Measurements from ENCODE around the gene NUP62.

NUP62 gene

DNA sequence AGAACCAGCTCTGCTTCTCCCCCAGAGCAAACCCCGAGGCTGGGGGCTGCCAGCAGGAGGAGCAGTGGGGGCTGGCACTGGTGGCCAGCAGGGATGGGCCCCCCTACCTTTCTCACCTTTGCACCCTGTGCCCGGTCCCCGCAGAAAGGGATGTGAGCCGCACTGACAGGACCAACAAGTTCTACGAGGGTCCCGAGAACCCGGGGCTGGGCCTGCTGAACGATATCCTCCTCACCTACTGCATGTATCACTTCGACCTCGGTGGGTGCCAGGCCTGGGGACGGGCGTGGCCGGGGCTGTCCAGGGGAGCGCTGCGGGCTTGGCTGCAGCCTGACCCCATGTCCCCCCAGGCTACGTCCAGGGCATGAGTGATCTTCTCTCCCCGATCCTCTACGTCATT is 45.2 kb downstream of the NUP62 start:
- TF ChIP-seq, protein P1, sequence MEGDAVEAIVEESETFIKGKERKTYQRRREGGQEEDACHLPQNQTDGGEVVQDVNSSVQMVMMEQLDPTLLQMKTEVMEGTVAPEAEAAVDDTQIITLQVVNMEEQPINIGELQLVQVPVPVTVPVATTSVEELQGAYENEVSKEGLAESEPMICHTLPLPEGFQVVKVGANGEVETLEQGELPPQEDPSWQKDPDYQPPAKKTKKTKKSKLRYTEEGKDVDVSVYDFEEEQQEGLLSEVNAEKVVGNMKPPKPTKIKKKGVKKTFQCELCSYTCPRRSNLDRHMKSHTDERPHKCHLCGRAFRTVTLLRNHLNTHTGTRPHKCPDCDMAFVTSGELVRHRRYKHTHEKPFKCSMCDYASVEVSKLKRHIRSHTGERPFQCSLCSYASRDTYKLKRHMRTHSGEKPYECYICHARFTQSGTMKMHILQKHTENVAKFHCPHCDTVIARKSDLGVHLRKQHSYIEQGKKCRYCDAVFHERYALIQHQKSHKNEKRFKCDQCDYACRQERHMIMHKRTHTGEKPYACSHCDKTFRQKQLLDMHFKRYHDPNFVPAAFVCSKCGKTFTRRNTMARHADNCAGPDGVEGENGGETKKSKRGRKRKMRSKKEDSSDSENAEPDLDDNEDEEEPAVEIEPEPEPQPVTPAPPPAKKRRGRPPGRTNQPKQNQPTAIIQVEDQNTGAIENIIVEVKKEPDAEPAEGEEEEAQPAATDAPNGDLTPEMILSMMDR (IDR thresholded peaks at IDR 0.05; ENCODE audit: insufficient read depth, low read length, poor library complexity, severe bottlenecking), result no peak
- no peak for DNase-seq (ENCODE audit: extremely low read depth, insufficient read length)
- no peak overlapping the region for H3K4me3 ChIP-seq (replicated peaks; ENCODE audit: low read depth, low read length)
- H3K27me3 ChIP-seq (replicated peaks; ENCODE audit: control insufficient read depth, insufficient read depth, low read length), result no peaks in the 10 kb centered on the region
- peaks cover 38% of the 10 kb centered on the region for H3K36me3 ChIP-seq (ENCODE audit: control insufficient read depth, insufficient read depth, low read length)

GRCh38 chr19:49883094-49883493 is 46.2 kb downstream of the NUP62 start:
- peaks cover 37% of the 10 kb centered on the region for H3K36me3 ChIP-seq (ENCODE audit: control insufficient read depth, insufficient read depth, low read length)
- no peaks in the 10 kb centered on the region for H3K27me3 ChIP-seq (replicated peaks; ENCODE audit: control insufficient read depth, insufficient read depth, low read length)
- no peak for DNase-seq (ENCODE audit: extremely low read depth, insufficient read length)
- H3K4me3 ChIP-seq (replicated peaks; ENCODE audit: low read depth, low read length), result no peak overlapping the region
- TF ChIP-seq, protein P1 (IDR thresholded peaks at IDR 0.05; ENCODE audit: insufficient read depth, low read length, poor library complexity, severe bottlenecking), result no peak

- DNase-seq (ENCODE audit: extremely low read depth, insufficient read length), result no peak
- H3K36me3 ChIP-seq (ENCODE audit: control insufficient read depth, insufficient read depth, low read length), result peaks cover 37% of the 10 kb centered on the region
- TF ChIP-seq, protein P1 (IDR thresholded peaks at IDR 0.05; ENCODE audit: insufficient read depth, low read length, poor library complexity, severe bottlenecking), result no peak
- H3K4me3 ChIP-seq (replicated peaks; ENCODE audit: low read depth, low read length), result no peak overlapping the region
- no peaks in the 10 kb centered on the region for H3K27me3 ChIP-seq (replicated peaks; ENCODE audit: control insufficient read depth, insufficient read depth, low read length)
These were observed 46.7 kb downstream of the NUP62 start for GRCh38 chr19:49882643-49883042.

- no peak for DNase-seq (ENCODE audit: extremely low read depth, insufficient read length)
- H3K27me3 ChIP-seq (replicated peaks; ENCODE audit: control insufficient read depth, insufficient read depth, low read length), result no peaks in the 10 kb centered on the region
- TF ChIP-seq, protein P1 (IDR thresholded peaks at IDR 0.05; ENCODE audit: insufficient read depth, low read length, poor library complexity, severe bottlenecking), result no peak
- no peak overlapping the region for H3K4me3 ChIP-seq (replicated peaks; ENCODE audit: low read depth, low read length)
- H3K36me3 ChIP-seq (ENCODE audit: control insufficient read depth, insufficient read depth, low read length), result peaks cover 37% of the 10 kb centered on the region
These were observed 47.5 kb downstream of the NUP62 start for GRCh38 chr19:49881672-49882394.

- Histone ChIP-seq H3K27me3 (replicated peaks; ENCODE audit: control insufficient read depth, insufficient read depth, low read length) (no peaks in the 10 kb centered on the region), H3K36me3 (ENCODE audit: control insufficient read depth, insufficient read depth, low read length) (peaks cover 37% of the 10 kb centered on the region), H3K4me3 (replicated peaks; ENCODE audit: low read depth, low read length) (no peak overlapping the region)
- DNase-seq (ENCODE audit: extremely low read depth, insufficient read length), result no peak
- TF ChIP-seq, protein P1 (IDR thresholded peaks at IDR 0.05; ENCODE audit: insufficient read depth, low read length, poor library complexity, severe bottlenecking), result no peak
These were observed 48.1 kb downstream of the NUP62 start for GRCh38 chr19:49881186-49881585.
